H9 (cell line): ENCODE data around the gene GREB1L. TPM values are rescaled to one million over a fixed set of nuclear protein-coding genes. Genes with fewer than 3 reads are reported as not detected.

Experiments used
- DNase-seq: peaks from one replicate; pipeline ENCODE4 v3.0.0-alpha.2; 2017
- H2AFZ ChIP-seq: one replicate; pipeline ENCODE4 v1.6.1; 2013; ENCODE audit warnings: mild to moderate bottlenecking, low read length, control low read depth, moderate library complexity
- H2AK5ac ChIP-seq: 2 replicates; pipeline ENCODE4 v1.6.1; 2013; ENCODE audit warnings: low read length, control low read depth, mixed read lengths; ENCODE audit not compliant: insufficient read length
- H2BK120ac ChIP-seq: one replicate; pipeline ENCODE4 v1.6.1; 2013; ENCODE audit warnings: low read depth, mild to moderate bottlenecking, low read length, control low read depth, inconsistent platforms; ENCODE audit not compliant: poor library complexity, severe bottlenecking
- H2BK12ac ChIP-seq: 2 replicates; pipeline ENCODE4 v1.6.1; 2013; ENCODE audit warnings: low read length, control low read depth, mixed read lengths, low read depth; ENCODE audit not compliant: insufficient read length
- H2BK15ac ChIP-seq: 2 replicates; pipeline ENCODE4 v1.6.1; 2013; ENCODE audit warnings: low read depth, low read length, control low read depth
- H2BK20ac ChIP-seq: one replicate; pipeline ENCODE4 v1.6.1; 2013; ENCODE audit warnings: low read depth, mild to moderate bottlenecking, low read length, control low read depth, inconsistent platforms; ENCODE audit not compliant: poor library complexity, severe bottlenecking
- H2BK5ac ChIP-seq: 2 replicates; pipeline ENCODE4 v1.6.1; 2013; ENCODE audit warnings: low read length, control low read depth, mixed read lengths; ENCODE audit not compliant: insufficient read length
- H3K14ac ChIP-seq: 2 replicates; pipeline ENCODE4 v1.6.1; 2013; ENCODE audit warnings: low read length, control low read depth; ENCODE audit not compliant: insufficient read depth
- H3K18ac ChIP-seq: 2 replicates; pipeline ENCODE4 v1.6.1; 2013; ENCODE audit warnings: low read depth, mild to moderate bottlenecking, mixed read lengths, low read length, control low read depth; ENCODE audit not compliant: insufficient read length
- H3K23ac ChIP-seq: 2 replicates; pipeline ENCODE4 v1.6.1; 2013; ENCODE audit warnings: low read length, control low read depth, mixed read lengths, low read depth; ENCODE audit not compliant: insufficient read length
- H3K23me2 ChIP-seq: 2 replicates; pipeline ENCODE4 v1.6.1; 2013; ENCODE audit warnings: low read depth, mild to moderate bottlenecking, mixed read lengths, low read length, control low read depth; ENCODE audit not compliant: insufficient read length, poor library complexity, severe bottlenecking
- H3K27ac ChIP-seq: 2 replicates; pipeline ENCODE4 v1.5.1; 2013; ENCODE audit warnings: low read length, control low read depth, mixed read lengths, low read depth; ENCODE audit not compliant: insufficient read length
- H3K27me3 ChIP-seq: 2 replicates; pipeline ENCODE4 v1.6.1; 2013; ENCODE audit warnings: low read length, control low read depth, inconsistent platforms; ENCODE audit not compliant: insufficient read depth
- H3K4ac ChIP-seq: 2 replicates; pipeline ENCODE4 v1.6.1; 2013; ENCODE audit warnings: low read depth, mild to moderate bottlenecking, control low read depth, inconsistent platforms, low read length, moderate library complexity
- H3K4me1 ChIP-seq: 2 replicates; pipeline ENCODE4 v1.6.1; 2013; ENCODE audit warnings: low read length, control low read depth, inconsistent platforms; ENCODE audit not compliant: insufficient read depth
- H3K4me2 ChIP-seq: 2 replicates; pipeline ENCODE4 v1.6.1; 2013; ENCODE audit warnings: low read length, control low read depth, mixed read lengths; ENCODE audit not compliant: insufficient read length, insufficient read depth
- H3K56ac ChIP-seq: 2 replicates; pipeline ENCODE4 v1.6.1; 2013; ENCODE audit warnings: low read depth, mild to moderate bottlenecking, mixed read lengths, low read length, control low read depth; ENCODE audit not compliant: insufficient read length
- H3K79me1 ChIP-seq: 2 replicates; pipeline ENCODE4 v1.6.1; 2013; ENCODE audit warnings: low read depth, mild to moderate bottlenecking, moderate library complexity, low read length, control low read depth, inconsistent platforms; ENCODE audit not compliant: insufficient read depth, poor library complexity, severe bottlenecking
- H3K79me2 ChIP-seq: 2 replicates; pipeline ENCODE4 v1.6.1; 2013; ENCODE audit warnings: low read length, control low read depth, inconsistent platforms; ENCODE audit not compliant: insufficient read depth
- H3K9ac ChIP-seq: 2 replicates; pipeline ENCODE4 v1.6.1; 2013; ENCODE audit warnings: low read length, control low read depth, mixed read lengths; ENCODE audit not compliant: insufficient read length; ENCODE audit errors: extremely low read depth
- H3K9me3 ChIP-seq: one replicate; pipeline ENCODE4 v1.6.1; 2013; ENCODE audit warnings: low read depth, low read length, inconsistent platforms; ENCODE audit not compliant: control insufficient read depth
- H3T11ph ChIP-seq: one replicate; pipeline ENCODE4 v1.6.1; 2013; ENCODE audit warnings: mild to moderate bottlenecking, low read length, control low read depth, inconsistent platforms
- H4K20me1 ChIP-seq: one replicate; pipeline ENCODE4 v1.6.1; 2013; ENCODE audit not compliant: control insufficient read depth, insufficient read length, insufficient read depth
- H4K5ac ChIP-seq: 2 replicates; pipeline ENCODE4 v1.6.1; 2013; ENCODE audit warnings: low read depth, mild to moderate bottlenecking, mixed read lengths, low read length, control low read depth; ENCODE audit not compliant: insufficient read length
- H4K8ac ChIP-seq: replicated peaks from 2 replicates; pipeline ENCODE4 v1.6.1; 2013; ENCODE audit warnings: low read length, control low read depth, mixed read lengths, low read depth; ENCODE audit not compliant: insufficient read length
- H4K91ac ChIP-seq: 2 replicates; pipeline ENCODE4 v1.6.1; 2013; ENCODE audit warnings: low read depth, mild to moderate bottlenecking, moderate library complexity, mixed read lengths, low read length, control low read depth; ENCODE audit not compliant: insufficient read length
- H3K27ac Mint-ChIP-seq, 3 experiments: 2 replicates in 2 of 3; 3 replicates in 1 of 3; pipeline ENCODE4 v1.8.0; 2020 to 2021; ENCODE audit warnings: mixed read lengths in 3 of 3, mild to moderate bottlenecking in 1 of 3, moderate library complexity in 1 of 3
- H3K27me3 Mint-ChIP-seq: 2 replicates; pipeline ENCODE4 v1.8.0; 2021; ENCODE audit warnings: low read depth, mild to moderate bottlenecking, moderate library complexity, mixed read lengths
- H3K36me3 Mint-ChIP-seq, 3 experiments: 2 replicates in 2 of 3; 3 replicates in 1 of 3; pipeline ENCODE4 v1.8.0; 2020 to 2021; ENCODE audit warnings: low read depth in 3 of 3, mixed read lengths in 3 of 3; ENCODE audit not compliant: insufficient read depth in 1 of 3
- H3K4me1 Mint-ChIP-seq, 2 experiments: 2 replicates each; pipeline ENCODE4 v1.8.0; 2020; ENCODE audit warnings: mixed read lengths in 2 of 2
- H3K4me3 Mint-ChIP-seq, 2 experiments: 2 replicates in 1 of 2; 3 replicates in 1 of 2; pipeline ENCODE4 v1.8.0; 2020 to 2021; ENCODE audit warnings: mild to moderate bottlenecking in 2 of 2, mixed read lengths in 2 of 2, moderate library complexity in 1 of 2
- H3K9me3 Mint-ChIP-seq, 2 experiments: 2 replicates in 1 of 2; 3 replicates in 1 of 2; pipeline ENCODE4 v1.8.0; 2020; ENCODE audit warnings: mild to moderate bottlenecking in 2 of 2, mixed read lengths in 2 of 2, moderate library complexity in 1 of 2
- WGBS: extraction: QIAGEN DNeasy Blood & Tissue Kit; methylation state at CpG from one replicate; pipeline ENCODE4 v1.1.7; 2013; ENCODE audit warnings: missing lambda C conversion rate, low lambda C conversion rate, mixed read lengths; ENCODE audit not compliant: insufficient read length; ENCODE audit errors: extremely low coverage; 5-methylcytosine and 5-hydroxymethylcytosine counted together
- total RNA-seq: library from RNA; stranded (reverse); gene quantifications from 2 replicates; pipeline ENCODE4 v1.2.1, GENCODE V29; 2021
- TF ChIP-seq, protein P1 (sequence below): fragments of 200-600 bp; sonication (generic); conservative IDR thresholded peaks from 3 replicates; pipeline ENCODE4 v1.8.0; 2021; ENCODE audit warnings: antibody characterized with exemption, mild to moderate bottlenecking

The GREB1L gene
- total RNA-seq, 1 experiment from 2014 or later: 2.7 TPM

DNA sequence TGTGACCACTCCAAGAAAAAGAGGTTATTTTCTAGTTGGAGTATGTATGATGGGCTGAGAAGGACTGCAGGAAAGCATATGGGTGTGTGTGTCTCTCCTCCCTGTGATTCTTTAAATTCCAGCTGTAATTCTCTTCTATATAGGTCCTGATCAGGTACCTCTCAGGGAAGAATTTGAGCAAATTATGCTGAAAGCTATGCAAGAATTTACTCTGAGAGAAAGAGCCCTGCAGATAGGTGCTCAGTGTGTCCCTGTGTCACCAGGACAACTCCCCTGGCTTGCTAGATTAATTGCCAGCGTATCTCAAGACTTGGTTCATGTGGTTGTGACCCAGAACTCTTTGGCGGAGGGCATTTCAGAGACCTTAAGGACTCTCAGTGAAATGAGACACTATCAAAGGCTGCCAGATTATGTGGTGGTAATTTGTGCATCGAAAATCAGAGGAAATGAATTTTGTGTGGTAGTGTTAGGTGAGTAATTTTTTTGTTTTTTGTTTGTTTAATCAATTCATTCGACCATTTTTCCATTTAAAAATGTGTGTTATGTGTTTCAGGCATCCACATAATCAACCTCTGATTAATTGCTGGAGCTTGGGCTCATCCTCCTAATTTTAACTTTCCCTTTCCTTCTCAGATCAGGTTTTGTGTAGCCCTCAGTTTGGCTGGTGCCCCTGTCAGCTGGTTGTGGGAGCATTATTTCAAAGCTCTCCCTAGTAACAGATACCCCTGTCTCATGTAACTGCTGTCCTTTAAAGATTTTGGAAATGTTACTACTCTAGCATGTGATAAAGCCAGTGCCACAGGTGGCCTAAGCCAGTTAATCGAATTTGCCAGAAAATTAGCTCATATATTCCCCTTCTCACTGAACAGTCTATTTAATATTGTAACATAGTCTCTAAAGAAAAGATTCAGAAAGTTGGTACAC lies 207.6 kb downstream of the GREB1L start:
- no peak overlapping the region for H4K91ac ChIP-seq
- no peaks in the 10 kb centered on the region for H3K79me2 ChIP-seq
- no peak overlapping the region for H3K4me2 ChIP-seq
- Mint-ChIP-seq H3K27me3 (peaks cover 5% of the 10 kb centered on the region), H3K4me3 (no peak overlapping the region), H3K36me3 (peaks cover 0 to 2% (median 0%) of the 10 kb centered on the region in 3 experiments; a peak in 1 of 7 replicates), H3K9me3 (no peaks in the 10 kb centered on the region), H3K27ac (no peak overlapping the region; a peak in 1 of 7 replicates), H3K4me1 (peaks cover under 1 to 7% of the 10 kb centered on the region in 2 experiments)
- DNase-seq: no peak
- H3K18ac ChIP-seq: no peak overlapping the region
- no peaks in the 10 kb centered on the region for H3K27me3 ChIP-seq
- no peaks in the 10 kb centered on the region for H3K79me1 ChIP-seq
- no peak overlapping the region for H2BK120ac ChIP-seq
- no peaks in the 10 kb centered on the region for H3K9me3 ChIP-seq
- no peak overlapping the region for H3K14ac ChIP-seq
- no peaks in the 10 kb centered on the region for H3K23me2 ChIP-seq
- no peak overlapping the region for H3T11ph ChIP-seq
- no peaks in the 10 kb centered on the region for H3K4me1 ChIP-seq
- H2BK12ac ChIP-seq: no peak overlapping the region
- H4K8ac ChIP-seq: no peak overlapping the region
- H2BK5ac ChIP-seq: no peak overlapping the region
- no peak overlapping the region for H3K9ac ChIP-seq
- no peak overlapping the region for H2AK5ac ChIP-seq
- H4K20me1 ChIP-seq: no peaks in the 10 kb centered on the region
- H4K5ac ChIP-seq: no peak overlapping the region
- whole genome bisulfite sequencing: 100% methylated on average over 1 of the region's 5 CpGs
- H3K23ac ChIP-seq: no peak overlapping the region
- no peak overlapping the region for H2BK20ac ChIP-seq
- no peak overlapping the region for H2BK15ac ChIP-seq
- H2AFZ ChIP-seq: no peak overlapping the region
- no peak overlapping the region for H3K27ac ChIP-seq
- H3K56ac ChIP-seq: no peak overlapping the region
- TF ChIP-seq, protein P1, sequence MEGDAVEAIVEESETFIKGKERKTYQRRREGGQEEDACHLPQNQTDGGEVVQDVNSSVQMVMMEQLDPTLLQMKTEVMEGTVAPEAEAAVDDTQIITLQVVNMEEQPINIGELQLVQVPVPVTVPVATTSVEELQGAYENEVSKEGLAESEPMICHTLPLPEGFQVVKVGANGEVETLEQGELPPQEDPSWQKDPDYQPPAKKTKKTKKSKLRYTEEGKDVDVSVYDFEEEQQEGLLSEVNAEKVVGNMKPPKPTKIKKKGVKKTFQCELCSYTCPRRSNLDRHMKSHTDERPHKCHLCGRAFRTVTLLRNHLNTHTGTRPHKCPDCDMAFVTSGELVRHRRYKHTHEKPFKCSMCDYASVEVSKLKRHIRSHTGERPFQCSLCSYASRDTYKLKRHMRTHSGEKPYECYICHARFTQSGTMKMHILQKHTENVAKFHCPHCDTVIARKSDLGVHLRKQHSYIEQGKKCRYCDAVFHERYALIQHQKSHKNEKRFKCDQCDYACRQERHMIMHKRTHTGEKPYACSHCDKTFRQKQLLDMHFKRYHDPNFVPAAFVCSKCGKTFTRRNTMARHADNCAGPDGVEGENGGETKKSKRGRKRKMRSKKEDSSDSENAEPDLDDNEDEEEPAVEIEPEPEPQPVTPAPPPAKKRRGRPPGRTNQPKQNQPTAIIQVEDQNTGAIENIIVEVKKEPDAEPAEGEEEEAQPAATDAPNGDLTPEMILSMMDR: no peak
- no peak overlapping the region for H3K4ac ChIP-seq
